Fibroblast of skin of left quadriceps (primary cell): ENCODE results near the gene TCF7L1.

Source experiments
- DNase-seq, 2 experiments: peaks; one replicate each; pipeline ENCODE4 v3.0.0-alpha.2; 2013; ENCODE audit warnings: low read depth in 2 of 2

TCF7L1 gene

DNA sequence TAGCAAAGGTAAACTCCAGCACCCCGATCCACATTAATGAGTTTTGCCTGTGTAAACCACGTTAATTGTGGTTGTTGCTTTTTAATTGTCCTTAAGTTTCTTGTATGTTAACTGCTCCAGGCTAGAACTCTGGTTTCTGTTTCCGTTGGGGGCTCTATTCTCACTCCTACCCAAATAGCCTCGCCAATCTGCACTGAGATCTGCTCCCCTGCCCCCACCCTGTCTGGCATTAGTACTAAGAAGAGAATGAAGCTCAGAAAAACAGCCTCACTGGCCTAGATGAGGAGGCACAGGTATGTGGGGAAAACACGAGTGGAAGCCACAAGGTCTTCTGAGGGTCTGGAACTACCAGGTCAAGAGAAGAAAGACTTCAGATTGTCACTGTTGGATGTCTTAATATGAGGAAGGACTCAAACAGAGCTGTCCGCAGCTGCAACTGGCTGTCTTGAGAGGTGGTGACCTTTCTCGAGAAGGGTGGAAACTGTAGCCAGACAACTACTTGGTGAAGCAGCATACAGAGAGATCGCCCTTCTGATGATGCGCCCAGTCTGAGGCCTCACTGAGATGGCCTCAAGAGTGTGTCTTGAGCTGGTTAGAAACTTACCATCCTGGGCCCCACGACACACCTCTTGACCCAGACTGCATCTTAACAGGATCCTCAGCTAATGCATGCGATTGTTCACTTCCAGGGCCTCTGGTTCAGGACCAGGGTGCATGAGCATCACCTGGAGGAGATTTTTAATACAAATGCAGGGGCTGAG lies 121.5 kb downstream of the TCF7L1 start:
- no peak for DNase-seq

DNA sequence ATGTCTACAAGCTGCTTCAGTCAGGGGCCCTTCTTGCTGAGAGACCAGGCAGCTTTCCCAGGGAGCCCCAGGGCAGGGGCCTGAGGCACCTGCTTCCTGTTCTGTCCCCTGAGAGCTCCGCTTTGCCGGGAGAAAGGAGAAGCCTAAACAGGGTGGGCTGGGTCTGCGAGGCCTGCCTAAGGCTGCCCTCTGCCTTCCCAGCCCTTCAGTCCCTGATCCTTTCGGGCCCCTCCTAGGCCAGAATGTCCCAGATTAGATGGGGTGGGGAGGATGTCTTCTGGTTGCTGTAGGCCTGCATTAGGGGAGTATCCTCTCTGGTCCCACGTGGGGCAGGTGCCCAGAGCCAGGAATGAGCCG lies 122.2 kb downstream of the TCF7L1 start:
- no peak for DNase-seq

DNA sequence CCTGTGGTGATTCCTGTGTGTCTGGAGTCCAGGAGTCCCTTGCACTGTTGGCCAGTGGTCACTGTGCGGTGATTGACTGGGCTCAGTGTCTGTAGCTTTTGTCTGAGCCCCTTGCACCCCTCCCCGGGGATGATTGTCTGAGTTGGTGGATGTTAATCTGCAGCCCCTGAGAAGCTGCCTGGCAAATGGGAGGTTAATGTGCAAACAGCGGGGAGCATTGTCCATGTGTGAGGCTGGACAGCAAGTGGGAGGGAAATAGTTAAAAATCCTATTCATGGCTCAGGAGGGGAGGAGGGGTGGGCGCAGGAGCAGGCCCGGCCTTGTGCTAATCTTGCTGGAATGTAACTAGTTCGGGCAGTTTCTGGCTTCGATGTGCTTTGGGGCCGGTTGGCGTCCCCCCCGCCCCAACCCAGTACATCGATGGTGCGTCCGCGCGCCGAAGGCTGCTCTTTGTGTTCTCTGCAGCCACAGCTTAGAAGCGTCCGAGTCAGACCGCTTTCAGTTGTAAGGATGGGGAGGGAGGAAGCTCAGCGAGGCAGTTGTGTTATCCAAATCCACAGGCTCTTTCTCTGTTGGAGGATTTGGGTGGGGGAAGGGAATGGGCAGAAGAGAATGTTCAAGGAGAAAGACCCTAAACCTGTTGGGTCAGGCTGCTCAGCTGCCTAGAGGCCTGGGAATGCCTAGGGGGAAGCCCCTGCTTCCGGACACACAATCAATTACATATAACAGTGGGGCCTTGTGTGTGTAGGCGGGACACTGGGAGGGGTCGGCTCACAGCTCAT lies 122.8 kb downstream of the TCF7L1 start:
- DNase-seq = peak in 1 of 2 experiments; percentile 57

DNA sequence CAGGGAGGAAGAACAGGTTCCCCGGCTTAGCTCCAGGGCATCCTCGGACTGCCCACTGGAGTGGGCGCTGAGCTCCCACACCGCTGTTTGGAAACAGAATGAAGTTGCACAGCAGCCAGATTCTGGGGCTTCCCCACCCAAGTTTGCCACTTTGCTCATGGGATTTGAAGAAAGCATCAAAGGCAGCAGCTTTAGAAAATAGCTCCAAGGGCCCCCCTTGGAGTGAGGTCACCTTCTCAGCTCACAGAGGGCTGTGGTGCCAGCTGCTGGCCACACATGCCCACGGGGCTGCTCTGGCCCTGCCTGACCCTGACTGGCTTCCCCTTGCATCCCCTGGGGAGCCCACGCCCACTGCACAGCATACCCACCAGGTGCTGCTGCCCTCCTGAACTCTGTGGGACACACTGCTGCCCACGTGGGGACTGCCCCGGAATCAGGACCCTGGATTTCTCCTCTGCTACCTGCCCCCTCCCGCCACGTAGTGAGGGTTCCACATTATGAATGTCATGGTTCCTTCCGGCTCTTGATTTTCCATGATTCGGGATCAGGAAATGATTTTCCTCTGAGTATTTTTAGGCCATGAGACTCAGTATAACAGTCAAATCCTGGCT lies 124.3 kb downstream of the TCF7L1 start:
- DNase-seq = no peak

DNA sequence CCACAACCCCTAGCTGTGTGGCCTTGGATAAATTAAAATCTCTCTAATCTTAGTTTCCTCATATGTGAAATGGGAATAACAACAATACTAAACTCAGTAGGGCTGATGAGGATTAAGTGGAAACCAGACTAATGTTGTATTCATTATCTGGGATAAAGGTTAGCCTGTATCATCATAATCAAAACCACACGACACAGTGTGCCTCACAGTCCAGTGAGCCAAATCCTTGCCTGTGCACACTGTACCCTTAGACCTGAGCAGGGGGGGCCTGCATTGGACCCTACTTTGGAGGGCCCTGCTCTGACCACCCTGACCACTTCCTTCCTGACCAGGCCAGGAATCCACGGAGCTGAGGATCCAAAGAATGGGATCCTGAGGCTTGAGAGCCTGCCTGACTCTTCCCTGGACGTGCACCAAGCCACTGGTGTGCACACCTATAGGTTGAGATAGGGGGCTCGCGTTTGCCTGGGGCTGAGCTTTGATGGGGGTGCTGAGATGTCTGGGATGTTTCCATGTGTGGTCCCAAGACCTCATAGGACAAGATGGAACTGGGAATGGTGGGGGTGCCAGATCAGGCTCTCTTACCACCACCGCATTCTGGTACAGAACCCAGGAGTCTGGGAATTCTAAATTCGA lies 124.9 kb downstream of the TCF7L1 start:
- no peak for DNase-seq

DNA sequence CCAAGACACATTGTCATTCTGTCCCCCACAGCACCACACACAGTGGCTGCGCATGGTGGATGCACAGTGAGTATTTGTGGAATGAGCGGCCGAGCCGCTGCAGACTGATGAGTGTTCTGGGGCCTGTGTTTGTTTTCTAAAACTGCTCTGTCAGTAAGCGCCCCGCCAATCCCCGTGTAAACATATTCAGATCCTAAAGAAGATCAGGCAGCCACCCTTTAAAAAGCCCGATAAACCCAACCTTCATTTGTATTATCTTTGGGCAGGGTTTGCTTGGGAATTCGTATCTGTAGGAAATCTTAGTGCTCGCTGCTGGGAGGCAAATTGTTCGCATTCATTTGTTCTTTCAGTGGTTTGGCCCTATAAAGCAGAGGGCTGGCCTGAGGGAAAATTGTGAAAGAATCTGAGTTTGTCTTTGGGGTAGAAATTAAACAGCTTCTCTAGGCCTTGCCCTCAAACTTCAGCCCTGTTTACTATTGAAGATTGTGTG lies 126.0 kb downstream of the TCF7L1 start:
- DNase-seq = peak in 1 of 2 experiments; percentile 57

DNA sequence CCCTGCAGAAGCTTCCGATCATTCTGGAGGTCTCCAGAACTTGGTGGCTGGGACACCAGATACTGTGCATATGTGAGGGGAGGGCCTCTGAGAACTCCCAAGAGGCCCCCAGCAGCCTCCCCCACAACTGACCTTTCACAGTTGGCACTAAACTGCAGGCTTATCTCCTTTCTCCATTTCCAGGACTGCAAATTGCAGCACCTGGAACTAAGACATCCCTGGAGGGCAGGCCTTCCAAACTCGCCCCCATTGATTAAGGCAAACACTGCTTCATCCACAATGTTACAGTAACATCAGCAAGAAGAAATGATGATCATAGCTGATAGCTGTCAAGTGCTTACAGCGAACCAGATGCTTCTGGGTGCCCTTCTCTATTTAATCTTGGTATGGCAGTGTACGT lies 126.7 kb downstream of the TCF7L1 start:
- no peak for DNase-seq

DNA sequence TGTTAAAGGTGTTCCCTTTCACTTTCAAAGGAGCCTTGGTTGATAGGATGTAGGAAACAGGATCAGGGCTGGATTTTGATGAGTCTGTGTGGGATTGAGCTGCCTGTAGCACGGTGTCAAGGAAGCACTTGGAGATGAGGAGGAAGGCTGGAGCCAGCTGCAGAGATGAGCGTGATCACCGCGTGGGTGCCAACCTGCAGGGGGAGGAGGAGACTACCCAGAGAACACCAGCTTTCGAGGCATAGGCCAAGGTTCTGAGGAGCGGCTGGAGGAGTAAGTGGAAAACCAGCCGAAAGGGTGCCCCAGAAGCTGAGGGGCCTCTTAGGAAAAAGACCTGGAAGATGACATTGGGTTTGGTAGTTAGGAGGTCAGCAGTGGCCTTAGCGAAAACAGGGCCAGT lies 130.4 kb downstream of the TCF7L1 start:
- no peak for DNase-seq

DNA sequence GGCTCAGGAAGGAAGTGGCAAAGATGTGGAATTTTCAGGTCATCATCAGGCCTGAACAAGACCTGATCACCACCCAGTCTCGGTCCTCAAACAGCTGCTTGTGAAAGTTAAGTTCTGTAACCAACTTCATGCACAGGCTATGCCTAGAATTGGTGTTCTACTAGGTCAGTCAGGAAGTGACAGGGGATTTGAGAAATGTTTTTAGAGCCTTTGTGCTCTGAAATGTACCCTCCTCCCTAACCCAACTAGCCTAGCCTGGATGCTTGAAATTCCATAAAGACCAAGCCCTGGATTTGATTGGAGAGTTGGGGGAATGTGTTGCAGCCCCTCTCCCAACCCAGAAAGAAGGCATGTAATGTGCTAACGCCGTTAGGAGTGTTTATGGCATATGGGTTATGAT lies 131.3 kb downstream of the TCF7L1 start:
- peak; percentile 72 to 78 for DNase-seq

DNA sequence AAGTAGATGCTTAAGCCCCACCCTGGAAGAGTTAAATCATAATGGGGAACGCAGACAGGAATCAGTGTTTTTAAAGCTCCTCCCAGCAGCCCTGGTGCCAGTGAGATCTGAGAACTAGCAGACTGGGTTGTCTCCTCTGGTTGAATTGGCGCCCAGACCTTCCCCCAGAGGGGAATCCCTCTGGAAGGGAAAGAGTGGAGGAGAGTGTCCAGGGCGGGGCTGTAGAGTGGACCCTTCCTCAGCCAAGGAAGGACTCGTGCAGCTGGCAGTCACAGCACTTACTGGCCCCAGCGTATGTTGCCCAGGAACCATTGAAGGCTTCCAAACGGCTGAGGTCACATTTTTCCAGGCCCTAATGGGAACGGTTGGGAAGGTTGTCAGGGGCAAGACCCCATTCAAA lies 132.1 kb downstream of the TCF7L1 start:
- no peak for DNase-seq

DNA sequence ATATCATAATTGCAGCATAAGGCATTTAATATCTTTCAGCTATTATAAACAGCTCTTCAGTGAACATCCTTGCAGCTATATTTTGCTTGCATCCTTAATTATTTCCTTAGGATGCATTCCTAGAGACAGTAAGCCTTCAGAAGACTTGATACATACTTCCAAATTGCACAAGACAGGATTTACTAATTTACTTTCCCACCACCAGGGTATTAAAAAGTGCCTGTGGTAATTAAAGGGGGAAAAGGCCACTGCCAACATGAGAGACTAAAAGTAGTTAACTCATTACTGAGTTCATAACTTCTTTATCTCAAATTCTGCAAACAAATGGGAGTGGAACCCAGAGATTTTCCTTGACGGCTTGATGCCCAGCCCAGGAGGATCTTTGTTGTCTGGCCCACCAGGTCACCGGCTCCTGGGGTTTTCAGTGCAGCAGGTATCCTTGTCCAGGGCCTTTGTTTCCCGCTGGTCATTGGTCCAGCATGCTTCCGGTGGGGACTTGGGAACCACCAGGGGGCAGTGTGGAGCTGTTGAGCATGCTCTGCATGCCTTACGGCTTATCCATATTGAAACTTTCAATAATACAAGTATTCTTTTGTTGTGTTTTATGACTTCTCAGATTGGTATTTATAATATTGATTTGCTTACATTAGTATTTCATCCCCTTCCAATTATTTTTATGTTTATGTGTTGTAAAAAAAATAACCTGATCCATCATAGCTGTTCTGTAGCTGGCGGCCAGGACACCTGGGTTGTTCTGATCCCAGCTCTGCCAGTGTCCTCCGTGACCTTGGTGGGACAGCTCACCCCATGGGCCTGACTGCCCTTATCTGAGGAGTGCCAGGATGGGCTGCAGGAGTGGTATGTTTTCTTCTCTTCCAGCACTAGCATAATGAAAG lies 133.2 kb downstream of the TCF7L1 start:
- peak in 1 of 2 experiments; percentile 34 for DNase-seq

DNA sequence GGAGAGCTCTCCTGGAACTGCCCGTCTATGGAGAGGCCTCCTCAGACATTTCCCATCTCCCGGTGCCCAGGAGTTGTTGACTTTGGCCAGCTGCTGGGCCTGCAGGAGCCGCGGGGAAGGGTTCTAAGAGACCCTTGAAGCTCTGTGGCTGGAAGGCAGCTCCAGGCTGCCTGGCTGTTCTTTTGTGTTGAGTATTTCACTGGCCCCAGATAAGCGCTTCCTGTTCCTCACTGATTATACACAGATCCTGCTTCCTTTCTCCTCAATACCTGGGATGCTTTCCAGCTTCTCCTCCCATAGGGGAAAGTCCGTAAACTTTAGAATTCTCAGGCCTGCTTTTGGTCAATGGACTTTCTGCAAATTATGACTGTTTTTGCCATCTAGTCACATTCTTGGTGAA lies 136.8 kb downstream of the TCF7L1 start:
- no peak for DNase-seq

DNA sequence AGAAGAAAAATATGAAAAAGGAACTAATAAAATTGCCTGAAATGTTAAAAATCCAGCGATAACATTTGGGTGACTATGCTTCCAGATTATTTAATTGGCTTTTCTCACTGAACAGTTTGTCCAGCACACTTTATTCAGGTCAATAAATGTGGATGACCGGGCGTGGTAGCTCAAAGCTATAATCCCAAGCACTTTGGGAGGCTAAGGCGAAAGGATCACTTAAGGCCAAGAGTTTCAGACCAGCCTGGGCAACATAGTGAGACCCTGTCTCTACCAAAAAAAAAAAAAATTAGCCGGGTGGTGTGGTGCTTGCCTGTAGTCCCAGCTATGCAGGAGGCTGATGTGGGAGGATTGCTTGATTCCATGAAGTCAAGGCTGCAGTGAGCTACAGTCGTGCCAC lies 139.2 kb downstream of the TCF7L1 start:
- no peak for DNase-seq

DNA sequence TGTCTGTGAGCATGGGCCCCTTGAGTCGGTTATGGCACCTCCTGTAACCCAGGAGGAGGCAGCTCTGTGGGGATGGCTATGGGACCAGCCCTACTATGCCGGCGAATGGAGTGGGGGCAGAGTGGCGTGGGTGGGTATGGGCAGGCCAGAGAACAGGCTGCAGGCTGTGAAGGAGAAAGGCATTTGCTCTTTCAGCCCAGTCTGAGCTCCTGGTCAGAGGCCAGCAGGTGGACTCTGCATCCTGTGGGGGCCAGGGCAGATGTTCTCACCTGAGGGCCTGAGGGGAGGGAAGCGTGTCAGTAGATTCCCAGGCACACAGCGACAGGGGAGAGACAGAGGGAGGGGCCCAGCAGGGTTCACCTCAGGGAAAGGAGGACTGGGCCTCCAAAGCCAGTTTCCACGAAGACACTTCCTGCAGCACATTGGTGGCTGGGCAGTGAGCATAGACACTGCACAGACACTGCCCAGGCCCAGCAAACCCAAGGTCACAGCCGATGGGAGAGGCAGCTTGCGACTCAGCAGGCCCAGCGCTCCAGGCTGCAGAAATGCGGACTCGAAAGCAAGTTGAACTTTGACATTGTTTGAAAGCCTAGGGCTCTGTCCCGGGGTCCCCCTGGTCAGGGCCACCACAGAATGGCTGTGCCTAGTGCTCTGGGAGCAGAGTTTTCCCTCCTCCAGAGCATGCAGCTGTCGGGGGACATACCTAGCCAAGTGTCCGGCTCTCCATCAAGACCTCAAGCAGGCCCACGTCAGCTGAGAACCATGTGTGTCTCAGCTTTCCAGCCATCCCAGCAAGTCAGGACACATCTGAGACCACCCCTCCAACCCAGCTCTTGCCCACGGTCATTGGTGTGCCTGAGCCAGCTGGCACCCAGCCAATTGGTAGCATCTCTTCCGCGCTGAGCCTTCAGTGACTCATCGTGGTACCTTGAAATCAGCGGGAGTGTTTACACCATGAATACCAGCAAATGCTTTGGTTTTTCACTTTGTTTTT lies 140.8 kb downstream of the TCF7L1 start:
- DNase-seq = peak; percentile 64 to 70

DNA sequence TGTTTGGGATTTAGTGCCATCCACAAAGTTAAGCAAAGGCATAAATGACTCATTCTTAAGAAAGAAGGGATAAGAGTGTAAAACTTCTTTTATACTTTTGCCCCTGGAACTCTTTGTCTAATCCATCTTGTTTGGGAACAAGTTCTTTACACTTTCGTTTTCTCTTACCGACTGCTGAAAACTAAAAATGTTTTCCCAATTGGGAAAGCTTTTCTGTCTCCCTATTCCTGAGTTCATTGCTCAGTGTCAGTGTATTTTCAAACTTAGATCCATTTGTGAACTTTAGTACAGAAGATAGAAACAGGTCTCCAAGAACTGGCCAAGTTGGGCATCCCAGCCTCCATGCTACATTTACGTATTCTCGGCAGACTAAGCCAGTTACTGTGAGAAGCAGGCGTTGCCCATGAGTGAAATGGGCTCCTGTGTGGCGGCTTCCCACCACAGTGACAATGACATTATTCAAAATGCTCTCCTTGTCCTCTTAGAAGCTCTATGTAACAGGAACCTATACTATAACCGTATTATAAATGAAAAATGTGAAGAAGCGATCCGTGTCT lies 142.9 kb downstream of the TCF7L1 start:
- no peak for DNase-seq

DNA sequence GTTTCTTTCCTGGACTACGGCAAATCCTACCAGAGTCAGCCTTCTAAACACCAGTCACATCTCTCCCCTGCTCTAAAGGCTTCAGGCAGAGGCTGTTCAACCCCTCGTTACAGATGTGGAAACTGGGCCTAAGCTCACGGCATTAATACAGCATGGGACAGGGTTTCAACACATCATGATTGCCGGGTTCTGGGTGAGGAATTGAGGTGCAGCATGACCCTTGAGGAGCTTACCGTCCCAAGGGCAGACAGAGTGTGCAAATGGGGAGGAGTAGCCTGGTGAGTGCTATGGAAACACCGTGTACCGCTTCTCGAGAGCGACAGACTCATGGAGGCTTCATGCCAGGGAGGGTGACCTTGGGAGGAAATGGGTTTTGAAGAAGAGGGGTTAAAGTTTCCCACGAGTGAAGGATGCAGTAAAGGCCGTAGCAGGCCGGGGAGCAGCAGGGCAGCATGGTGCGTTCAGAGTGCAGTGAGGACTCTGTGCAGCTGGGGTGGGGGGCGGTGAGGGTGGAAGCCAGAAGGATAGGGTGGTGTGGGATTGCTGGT lies 143.5 kb downstream of the TCF7L1 start:
- DNase-seq = no peak

DNA sequence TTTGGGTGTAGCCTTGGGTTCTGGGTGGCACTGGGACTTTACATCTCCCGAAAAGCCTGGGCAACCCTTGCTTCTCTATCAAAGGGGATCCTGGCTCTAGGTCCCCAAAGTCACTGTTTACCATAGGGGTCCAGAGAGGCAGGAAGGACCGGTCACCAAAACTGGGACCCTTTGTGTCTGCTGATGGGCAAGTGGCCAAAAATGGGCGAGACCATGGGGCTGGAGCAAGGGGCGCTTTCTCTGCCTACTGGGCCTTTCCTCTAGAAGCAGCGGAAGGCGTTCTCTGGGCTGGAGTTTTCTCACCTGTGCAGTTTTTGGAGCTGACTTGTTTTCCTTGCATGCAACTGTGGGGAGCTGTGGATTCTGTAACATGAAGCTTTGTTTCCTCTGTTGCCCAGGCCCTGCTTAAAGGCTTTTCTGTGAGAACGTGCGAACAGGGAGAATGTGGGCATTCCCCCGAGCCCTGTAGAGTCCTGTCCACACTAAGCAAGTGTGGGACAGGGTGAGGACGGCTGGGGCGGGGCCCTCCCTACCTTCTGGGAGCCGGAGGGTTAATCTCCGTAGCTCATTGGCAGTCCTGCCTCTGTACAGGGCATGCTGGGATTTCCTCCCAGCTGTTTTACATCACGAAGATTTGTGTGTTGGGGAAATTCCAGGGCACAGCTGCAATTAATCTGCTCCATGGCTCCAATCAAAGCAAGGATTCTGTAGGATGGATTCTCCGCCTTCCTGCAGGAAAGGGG lies 144.4 kb downstream of the TCF7L1 start:
- peak; percentile 95 to 96 for DNase-seq

DNA sequence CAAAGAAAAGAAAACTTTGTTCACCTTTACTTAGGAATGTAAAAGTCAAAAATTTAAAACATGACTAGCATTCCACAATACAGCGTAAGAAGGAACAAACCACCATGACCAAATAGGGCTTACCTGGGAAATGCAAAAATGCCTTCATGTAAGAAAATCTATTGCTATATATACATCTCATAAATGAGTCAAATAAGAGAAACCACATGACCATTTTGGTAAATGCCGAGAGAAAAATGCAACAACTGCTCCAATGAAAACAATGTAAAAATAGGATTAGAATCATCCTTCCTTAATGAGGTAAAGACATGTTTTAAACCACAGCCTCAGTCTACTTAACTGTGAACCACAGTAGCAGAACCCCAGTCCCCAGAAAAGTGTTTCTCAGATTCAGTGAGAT lies 145.2 kb downstream of the TCF7L1 start:
- DNase-seq = peak; percentile 84 to 86

DNA sequence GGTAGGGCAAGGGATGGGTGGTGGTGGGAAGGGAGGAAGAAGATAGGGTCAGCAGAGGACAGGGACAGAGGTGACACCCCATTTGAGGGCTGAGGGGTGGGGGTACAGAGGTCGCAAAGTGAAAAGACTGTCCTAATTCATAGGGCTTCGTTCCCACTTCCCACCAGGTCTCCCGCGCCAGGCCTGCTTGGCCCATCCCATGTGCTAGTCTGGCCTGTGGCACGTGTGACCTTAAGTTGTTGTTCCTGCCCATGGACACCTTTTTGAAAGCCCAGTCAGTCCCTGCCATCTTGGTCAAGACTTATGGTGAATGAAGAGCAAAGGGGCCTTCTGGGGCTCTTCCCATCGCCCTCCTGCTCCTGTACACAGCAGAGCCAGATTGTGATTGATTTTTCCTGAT lies 148.4 kb downstream of the TCF7L1 start:
- no peak for DNase-seq
